ENCODE data around the gene DNAJC7.

GRCh38 chr17:42005166-42005565, 12.1 kb downstream of the DNAJC7 start:
- TF ChIP-seq CTCF (IDR thresholded peaks at IDR 0.05) (no peak), POLR2A (IDR thresholded peaks at IDR 0.05) (no peak), POLR2AphosphoS5 (IDR thresholded peaks at IDR 0.05) (no peak)
